ENCODE results near the gene GRIN1.

- TF ChIP-seq CTCF (conservative IDR thresholded peaks at IDR 0.05; ENCODE audit: low read depth, low read length) (no peak), EZH2 (IDR thresholded peaks at IDR 0.05; ENCODE audit: borderline replicate concordance, low read depth, low read length, poor library complexity, severe bottlenecking) (no peak)
Measured at GRCh38 chr9:137184881-137185660, 46.1 kb downstream of the GRIN1 start.

Data from A673 (cell line).